Aorta (tissue), 5 donors: ENCODE measurements around the gene CTBP1. TPM values are rescaled to one million over a fixed set of nuclear protein-coding genes. Genes with fewer than 3 reads are reported as not detected.

Source experiments
- ATAC-seq: fragments of 200-7000 bp; cut with Tn5 transposase; one replicate; pipeline ENCODE4 v1.9.1; 2022; ENCODE audit warnings: moderate library complexity; ENCODE audit not compliant: low FRiP score
- DNase-seq, 2 donors: peaks; one replicate each; pipeline ENCODE4 v3.0.0-alpha.2; 2020
- H3K27ac ChIP-seq, 2 donors: one replicate each; pipeline ENCODE4 v1.5.1; 2013; ENCODE audit warnings: low read length in 2 of 2, mild to moderate bottlenecking in 2 of 2, moderate library complexity in 2 of 2, control low read depth in 1 of 2, inconsistent platforms in 1 of 2, low read depth in 1 of 2
- H3K27me3 ChIP-seq, 2 donors: one replicate each; pipeline ENCODE4 v1.6.1; 2013; ENCODE audit warnings: control low read depth in 1 of 2, low read length in 1 of 2, mild to moderate bottlenecking in 1 of 2, moderate library complexity in 1 of 2; ENCODE audit not compliant: insufficient read depth in 2 of 2, control insufficient read depth in 1 of 2
- H3K36me3 ChIP-seq, 2 donors: one replicate each; pipeline ENCODE4 v1.6.1; 2013; ENCODE audit warnings: control low read depth in 1 of 2, low read length in 1 of 2, mild to moderate bottlenecking in 1 of 2; ENCODE audit not compliant: insufficient read depth in 2 of 2, control insufficient read depth in 1 of 2
- H3K4me1 ChIP-seq, 2 donors: one replicate each; pipeline ENCODE4 v1.6.1; 2013; ENCODE audit warnings: low read length in 2 of 2, control low read depth in 1 of 2, mild to moderate bottlenecking in 1 of 2, moderate library complexity in 1 of 2; ENCODE audit not compliant: insufficient read depth in 2 of 2, control insufficient read depth in 1 of 2
- H3K4me3 ChIP-seq, 2 donors: one replicate each; pipeline ENCODE4 v1.5.1; 2013; ENCODE audit warnings: low read length in 2 of 2, control low read depth in 1 of 2, mild to moderate bottlenecking in 1 of 2
- H3K9me3 ChIP-seq: one replicate; pipeline ENCODE4 v1.6.1; 2013; ENCODE audit warnings: mild to moderate bottlenecking, low read length; ENCODE audit not compliant: control insufficient read depth
- WGBS, 2 donors: extraction: QIAGEN DNeasy Blood & Tissue Kit; methylation state at CpG; one replicate each; pipeline ENCODE4 v1.1.7; 2013; 5-methylcytosine and 5-hydroxymethylcytosine counted together
- intact Hi-C, 2 donors: fragments of 100-400 bp; cut with DNase I; formaldehyde crosslinking; loops; one replicate each; pipeline versions ENCODE4 v1.14.2 to v1.15.0; 2022
- polyA plus RNA-seq, 2 donors: library from polyadenylated mRNA; stranded (reverse); fragments of 200-250 nt; gene quantifications; one replicate each; pipeline ENCODE4 v1.2.3, GENCODE V29; 2013
- total RNA-seq, 2 donors: library from RNA; stranded (reverse); fragmentation: NEBNext Ultra II Directional; extraction: Animal tissue kit (Norgen Biotek cat#: 25700); gene quantifications; one replicate each; pipeline ENCODE4 v1.2.1, GENCODE V29; 2021
- donor health status: healthy with polysubstance abuse.
- donor health status: Bipolar disorder and iron deficiency.
- donor health status: DM: no; HTN: no; CAD: no.
- donor health status: DM: no; HTN: no; CAD: no.
- donor health status: DM: yes; HTN: yes; CAD: no.

The CTBP1 gene
- total and polyA plus RNA-seq, 4 donors = 66.4 to 145 (median 104) TPM

- H3K27ac ChIP-seq = no peak overlapping the region
- no peak overlapping the region for H3K4me3 ChIP-seq
- no peaks in the 10 kb centered on the region for H3K4me1 ChIP-seq
- WGBS, 2 donors = 95 to 97% methylated on average over 22 of the region's 22 CpGs
- no peaks in the 10 kb centered on the region for H3K9me3 ChIP-seq
- intact Hi-C loops = no loop called here
- H3K27me3 ChIP-seq = no peaks in the 10 kb centered on the region
- DNase-seq (no peak), ATAC-seq (no peak)
- peaks cover 0 to 9% of the 10 kb centered on the region in 2 donors for H3K36me3 ChIP-seq
Measured at GRCh38 chr4:1230316-1230715, 18.6 kb downstream of the CTBP1 start.

- WGBS, 2 donors = 90 to 94% methylated on average over 26 to 27 of the region's 27 CpGs
- ATAC-seq (no peak), DNase-seq (no peak)
- H3K9me3 ChIP-seq = no peaks in the 10 kb centered on the region
- no peaks in the 10 kb centered on the region for H3K4me1 ChIP-seq
- intact Hi-C loops = no loop called here
- H3K36me3 ChIP-seq = peaks cover 0 to 12% of the 10 kb centered on the region in 2 donors
- H3K27ac ChIP-seq = no peak overlapping the region
- H3K4me3 ChIP-seq = no peak overlapping the region
- no peaks in the 10 kb centered on the region for H3K27me3 ChIP-seq
Measured at GRCh38 chr4:1229117-1229849, 19.6 kb downstream of the CTBP1 start.

- Histone ChIP-seq H3K9me3 (no peaks in the 10 kb centered on the region), H3K27ac (no peak overlapping the region), H3K4me3 (no peak overlapping the region), H3K36me3 (peaks cover 0 to 18% of the 10 kb centered on the region in 2 donors), H3K4me1 (no peaks in the 10 kb centered on the region), H3K27me3 (no peaks in the 10 kb centered on the region)
- no peak for ATAC-seq
- 91% methylated on average over 16 of the region's 16 CpGs for WGBS, 2 donors
- intact Hi-C loops = no loop called here
- no peak for DNase-seq
Measured at GRCh38 chr4:1227816-1228215, 21.1 kb downstream of the CTBP1 start.

- intact Hi-C loops = no loop called here
- H3K36me3 ChIP-seq = peaks cover 0 to 18% of the 10 kb centered on the region in 2 donors
- DNase-seq = no peak
- H3K27ac ChIP-seq = no peak overlapping the region
- no peaks in the 10 kb centered on the region for H3K9me3 ChIP-seq
- no peak for ATAC-seq
- 88 to 89% methylated on average over 16 of the region's 16 CpGs for WGBS, 2 donors
- no peaks in the 10 kb centered on the region for H3K27me3 ChIP-seq
- no peaks in the 10 kb centered on the region for H3K4me1 ChIP-seq
- H3K4me3 ChIP-seq = no peak overlapping the region
Measured at GRCh38 chr4:1226598-1226997, 22.3 kb downstream of the CTBP1 start.

GRCh38 chr4:1226144-1226481, 22.8 kb downstream of the CTBP1 start:
- Histone ChIP-seq H3K4me3 (no peak overlapping the region), H3K27ac (no peak overlapping the region), H3K4me1 (no peaks in the 10 kb centered on the region), H3K9me3 (no peaks in the 10 kb centered on the region), H3K36me3 (peaks cover 0 to 20% of the 10 kb centered on the region in 2 donors), H3K27me3 (no peaks in the 10 kb centered on the region)
- DNase-seq = no peak
- no peak for ATAC-seq
- intact Hi-C loops = no loop called here
- WGBS, 2 donors = 62 to 65% methylated on average over 15 of the region's 15 CpGs

GRCh38 chr4:1225272-1226143, 23.4 kb downstream of the CTBP1 start:
- ATAC-seq = no peak
- H3K4me3 ChIP-seq = no peak overlapping the region
- no peaks in the 10 kb centered on the region for H3K9me3 ChIP-seq
- peaks cover 0 to 21% of the 10 kb centered on the region in 2 donors for H3K36me3 ChIP-seq
- intact Hi-C loops = no loop called here
- no peaks in the 10 kb centered on the region for H3K4me1 ChIP-seq
- no peaks in the 10 kb centered on the region for H3K27me3 ChIP-seq
- DNase-seq = no peak
- 93 to 94% methylated on average over 65 to 67 of the region's 67 CpGs for WGBS, 2 donors
- H3K27ac ChIP-seq = no peak overlapping the region

GRCh38 chr4:1223841-1224809, 24.8 kb downstream of the CTBP1 start:
- Histone ChIP-seq H3K9me3 (no peaks in the 10 kb centered on the region), H3K27ac (no peak overlapping the region), H3K4me1 (no peaks in the 10 kb centered on the region), H3K36me3 (peaks cover 0 to 21% of the 10 kb centered on the region in 2 donors), H3K27me3 (no peaks in the 10 kb centered on the region), H3K4me3 (no peak overlapping the region)
- WGBS, 2 donors = 93% methylated on average over 40 of the region's 40 CpGs
- ATAC-seq (no peak), DNase-seq (no peak)
- intact Hi-C loops = no loop called here

GRCh38 chr4:1222938-1223690, 25.8 kb downstream of the CTBP1 start:
- no peak overlapping the region for H3K27ac ChIP-seq
- 90% methylated on average over 29 of the region's 29 CpGs for WGBS, 2 donors

More at GRCh38 chr4:1222938-1223690, 25.8 kb downstream of the CTBP1 start:
- no peak for ATAC-seq
- Histone ChIP-seq H3K4me1 (no peaks in the 10 kb centered on the region), H3K9me3 (no peaks in the 10 kb centered on the region), H3K4me3 (no peak overlapping the region), H3K36me3 (peaks cover 0 to 21% of the 10 kb centered on the region in 2 donors), H3K27me3 (no peaks in the 10 kb centered on the region)
- intact Hi-C loops = no loop called here
- no peak for DNase-seq
